Right atrium auricular region (tissue), 2 donors: ENCODE measurements around the gene LCK. TPM values are rescaled to one million over a fixed set of nuclear protein-coding genes. Genes with fewer than 3 reads are reported as not detected.
A peak's percentile ranks its signal among the peaks of the same experiment; 100 is the strongest.
"Not testable (repeated sequence)": the region's sequence is repeated elsewhere in the genome, so short reads cannot be mapped to it uniquely, and the experiment has no call there.

Source experiments
- DNase-seq: peaks from one replicate; pipeline ENCODE4 v3.0.0-alpha.2; 2019; ENCODE audit warnings: low spot score
- H3K27ac ChIP-seq, 2 donors: fragments of 200-600 bp; sonication (generic); 1 replicate in 1 of 2; 2 replicates in 1 of 2; pipeline ENCODE4 v1.5.1; 2016 to 2019
- H3K27me3 ChIP-seq, 2 donors: fragments of 200-600 bp; sonication (generic); one replicate each; pipeline versions ENCODE4 v1.5.1 to v1.6.0; 2017 to 2019
- H3K36me3 ChIP-seq: fragments of 200-600 bp; sonication (generic); one replicate; pipeline ENCODE4 v1.5.1; 2016
- H3K4me1 ChIP-seq, 2 donors: fragments of 200-600 bp; sonication (generic); one replicate each; pipeline versions ENCODE4 v1.5.1 to v1.6.0; 2017 to 2019
- H3K4me3 ChIP-seq, 2 donors: fragments of 200-600 bp; sonication (generic); 1 replicate in 1 of 2; 2 replicates in 1 of 2; pipeline ENCODE4 v1.5.1; 2017 to 2019; ENCODE audit warnings: mild to moderate bottlenecking in 1 of 2, moderate library complexity in 1 of 2
- H3K9me3 ChIP-seq, 2 donors: fragments of 200-600 bp; sonication (generic); one replicate each; pipeline ENCODE4 v1.5.1; 2019
- CTCF ChIP-seq, 2 donors: fragments of 200-600 bp; sonication (generic); IDR thresholded peaks; one replicate each; pipeline ENCODE4 v1.5.1; 2019; ENCODE audit warnings: antibody characterized with exemption in 2 of 2
- total RNA-seq, 2 donors: library from RNA; depleted of rRNA; stranded (reverse); fragments of >200 nt; gene quantifications; one replicate each; pipeline ENCODE4 v1.1.0, GENCODE V29; 2016

Gene LCK
- total RNA-seq, 2 donors from 2014 or later = 0.74 to 0.98 TPM

- H3K4me1 ChIP-seq = no peaks in the 10 kb centered on the region
- H3K36me3 ChIP-seq = no peaks in the 10 kb centered on the region
- H3K4me3 ChIP-seq = peak overlapping the region in 1 of 2 donors; percentile 15
- H3K27me3 ChIP-seq = peaks cover 0 to 7% of the 10 kb centered on the region in 2 donors
- no peak overlapping the region for H3K27ac ChIP-seq
- no peaks in the 10 kb centered on the region for H3K9me3 ChIP-seq
- TF ChIP-seq CTCF (IDR thresholded peaks at IDR 0.05) = no peak
- no peak for DNase-seq
These were observed 23.7 kb downstream of the LCK start for GRCh38 chr1:32274646-32275340.

- DNase-seq = no peak
- Histone ChIP-seq H3K4me3 (peak overlapping the region in 1 of 2 donors; percentile 15), H3K9me3 (no peaks in the 10 kb centered on the region), H3K36me3 (no peaks in the 10 kb centered on the region), H3K27ac (no peak overlapping the region), H3K27me3 (peaks cover 0 to 7% of the 10 kb centered on the region in 2 donors), H3K4me1 (no peaks in the 10 kb centered on the region)
- TF ChIP-seq CTCF (IDR thresholded peaks at IDR 0.05) = no peak
These were observed 24.4 kb downstream of the LCK start for GRCh38 chr1:32275424-32275823.

- Histone ChIP-seq H3K9me3 (no peaks in the 10 kb centered on the region), H3K4me3 (no peak overlapping the region), H3K36me3 (no peaks in the 10 kb centered on the region), H3K4me1 (no peaks in the 10 kb centered on the region), H3K27ac (no peak overlapping the region), H3K27me3 (peaks cover 0 to 7% of the 10 kb centered on the region in 2 donors)
- TF ChIP-seq CTCF (IDR thresholded peaks at IDR 0.05) = no peak
- DNase-seq = no peak
These were observed 25.1 kb downstream of the LCK start for GRCh38 chr1:32276032-32276782.

GRCh38 chr1:32284777-32285176 is 33.7 kb downstream of the LCK start:
- not testable (repeated sequence) for H3K4me3 ChIP-seq, H3K27me3 ChIP-seq, H3K36me3 ChIP-seq, H3K9me3 ChIP-seq, DNase-seq, H3K4me1 ChIP-seq, H3K27ac ChIP-seq

GRCh38 chr1:32285658-32286057 is 34.6 kb downstream of the LCK start:
- DNase-seq = no peak
- Histone ChIP-seq H3K4me3 (no peak overlapping the region), H3K27me3 (no peaks in the 10 kb centered on the region), H3K4me1 (no peaks in the 10 kb centered on the region), H3K27ac (no peak overlapping the region), H3K36me3 (no peaks in the 10 kb centered on the region), H3K9me3 (no peaks in the 10 kb centered on the region)
- TF ChIP-seq CTCF (IDR thresholded peaks at IDR 0.05) = no peak

GRCh38 chr1:32286763-32287162 is 35.7 kb downstream of the LCK start:
- no peak for TF ChIP-seq CTCF (IDR thresholded peaks at IDR 0.05)
- Histone ChIP-seq H3K9me3 (no peaks in the 10 kb centered on the region), H3K4me3 (no peak overlapping the region), H3K4me1 (peaks cover 0 to 4% of the 10 kb centered on the region in 2 donors), H3K27ac (no peak overlapping the region), H3K36me3 (no peaks in the 10 kb centered on the region), H3K27me3 (no peaks in the 10 kb centered on the region)
- no peak for DNase-seq
